ENCODE measurements around the gene MYL7.
A peak's percentile ranks its signal among the peaks of the same experiment; 100 is the strongest.

The MYL7 gene

GRCh38 chr7:44150966-44151941 lies 10.1 kb upstream of the MYL7 start:
- DNase-seq (ENCODE audit: low spot score) (no peak), FAIRE-seq (peak; percentile 73)

DNA sequence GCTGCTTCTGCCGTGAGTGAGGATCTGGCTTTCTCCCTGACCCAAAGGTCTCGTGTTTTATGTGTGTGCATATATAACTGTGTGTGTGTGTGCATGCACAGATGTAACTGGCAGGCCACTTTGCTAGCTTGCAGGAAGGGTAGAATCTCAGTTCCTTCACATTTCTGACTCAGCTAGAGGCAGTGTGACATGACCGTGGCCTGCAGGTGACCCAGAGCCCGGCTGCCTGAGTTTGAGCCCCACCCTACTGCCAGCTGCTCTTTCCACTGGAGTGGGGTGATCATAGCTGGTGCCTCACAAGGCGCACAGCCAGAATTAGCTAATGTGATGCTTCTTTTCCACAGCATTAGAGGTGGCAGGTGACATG lies 9.3 kb upstream of the MYL7 start:
- FAIRE-seq (peak; percentile 48), DNase-seq (ENCODE audit: low spot score) (no peak)

GRCh38 chr7:44149571-44150465 lies 8.7 kb upstream of the MYL7 start:
- FAIRE-seq: peak; percentile 61
- no peak for DNase-seq (ENCODE audit: low spot score)

DNA sequence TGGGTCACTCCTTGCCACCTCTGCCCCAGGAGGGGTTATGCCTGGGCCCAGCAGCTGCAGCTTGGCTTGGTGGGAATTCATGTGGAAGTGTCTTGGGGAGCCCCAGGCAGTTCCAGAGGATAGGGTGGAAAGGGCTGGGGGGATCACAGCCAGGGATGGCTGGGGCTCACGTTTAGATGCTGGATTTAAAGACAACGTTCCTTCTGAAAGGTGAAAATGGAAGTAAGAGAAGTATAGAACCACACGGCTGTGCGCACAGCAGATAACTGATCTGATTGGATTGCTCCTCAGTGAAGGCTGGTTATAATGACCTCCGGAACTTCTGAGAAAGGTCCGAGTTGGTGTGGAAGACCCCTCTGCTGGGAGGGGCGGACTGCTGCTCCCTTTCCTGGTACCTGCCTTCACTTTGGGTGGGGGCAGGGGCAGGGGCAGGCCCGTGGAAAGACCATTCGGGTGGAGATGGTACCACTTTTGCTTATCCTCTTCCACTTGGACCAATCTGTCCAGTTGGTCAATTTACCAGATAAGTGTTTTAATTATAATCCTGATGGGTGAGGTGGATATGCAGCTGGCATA lies 7.9 kb upstream of the MYL7 start:
- no peak for FAIRE-seq
- no peak for DNase-seq (ENCODE audit: low spot score)

DNA sequence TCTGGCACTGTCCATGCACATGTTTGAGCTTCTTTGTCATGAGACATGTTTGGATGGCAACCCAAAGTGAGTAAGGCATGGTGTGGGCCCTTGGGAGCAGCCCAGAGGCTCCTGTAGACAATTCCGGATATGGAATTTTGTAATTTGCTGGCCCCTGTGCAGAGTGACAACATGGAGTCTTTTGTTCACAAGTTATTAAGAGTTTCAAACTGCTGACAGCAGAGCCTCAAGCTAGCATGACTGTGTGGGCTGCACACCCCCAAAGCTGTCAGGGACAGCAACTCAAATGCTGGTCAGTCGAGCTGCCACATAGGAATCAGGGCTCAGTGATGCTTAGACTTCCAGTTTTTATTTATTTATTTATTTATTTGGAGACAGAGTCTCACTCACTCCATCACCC lies 7.0 kb upstream of the MYL7 start:
- DNase-seq (ENCODE audit: low spot score): no peak
- FAIRE-seq: no peak

DNA sequence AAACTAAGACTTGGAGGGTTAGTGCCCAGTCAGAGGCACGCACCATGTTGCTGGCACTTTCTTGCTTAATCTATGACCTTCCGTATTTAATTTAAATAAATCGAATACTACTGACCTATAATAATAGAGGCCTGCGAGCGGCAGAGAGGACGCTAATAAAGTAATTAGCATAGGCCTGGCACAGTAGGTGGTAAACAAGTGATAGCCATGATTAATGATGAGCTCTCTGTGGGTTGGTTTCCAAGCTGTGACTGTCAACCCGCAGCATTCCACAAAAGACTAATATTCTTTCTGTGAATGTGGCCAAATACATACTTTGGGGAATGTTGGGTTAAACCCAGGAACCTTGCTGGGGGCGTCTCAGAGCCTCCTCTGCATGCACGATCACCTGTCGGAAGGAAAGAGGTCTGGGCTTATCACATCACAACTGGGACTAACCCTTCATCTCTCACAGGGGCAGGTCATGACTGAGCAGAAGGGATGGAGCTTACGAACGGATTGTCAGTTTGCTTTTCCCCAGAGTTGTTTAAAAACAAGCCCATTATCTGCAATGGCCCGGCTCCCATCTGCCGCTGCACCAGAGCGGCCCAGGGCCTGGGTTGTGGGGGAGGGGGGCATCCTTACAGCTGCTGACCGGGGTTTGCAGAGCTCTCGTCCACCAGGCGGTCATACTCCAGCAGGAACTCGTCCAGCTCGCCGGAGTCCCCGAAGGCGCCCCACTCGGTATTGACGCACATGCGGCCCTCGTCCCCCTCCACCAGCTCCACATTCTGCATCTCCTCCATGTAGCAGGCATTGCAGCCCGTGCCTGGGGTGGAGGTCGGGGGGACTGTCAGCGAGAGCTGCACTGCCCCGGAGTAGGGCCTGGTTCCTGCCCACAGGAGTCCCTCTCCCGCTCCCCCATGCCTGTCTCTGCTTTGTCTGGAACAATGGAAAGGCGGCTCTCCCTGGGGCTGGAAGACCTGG lies 6.2 kb upstream of the MYL7 start:
- DNase-seq (ENCODE audit: low spot score) (no peak), FAIRE-seq (peak; percentile 37)

DNA sequence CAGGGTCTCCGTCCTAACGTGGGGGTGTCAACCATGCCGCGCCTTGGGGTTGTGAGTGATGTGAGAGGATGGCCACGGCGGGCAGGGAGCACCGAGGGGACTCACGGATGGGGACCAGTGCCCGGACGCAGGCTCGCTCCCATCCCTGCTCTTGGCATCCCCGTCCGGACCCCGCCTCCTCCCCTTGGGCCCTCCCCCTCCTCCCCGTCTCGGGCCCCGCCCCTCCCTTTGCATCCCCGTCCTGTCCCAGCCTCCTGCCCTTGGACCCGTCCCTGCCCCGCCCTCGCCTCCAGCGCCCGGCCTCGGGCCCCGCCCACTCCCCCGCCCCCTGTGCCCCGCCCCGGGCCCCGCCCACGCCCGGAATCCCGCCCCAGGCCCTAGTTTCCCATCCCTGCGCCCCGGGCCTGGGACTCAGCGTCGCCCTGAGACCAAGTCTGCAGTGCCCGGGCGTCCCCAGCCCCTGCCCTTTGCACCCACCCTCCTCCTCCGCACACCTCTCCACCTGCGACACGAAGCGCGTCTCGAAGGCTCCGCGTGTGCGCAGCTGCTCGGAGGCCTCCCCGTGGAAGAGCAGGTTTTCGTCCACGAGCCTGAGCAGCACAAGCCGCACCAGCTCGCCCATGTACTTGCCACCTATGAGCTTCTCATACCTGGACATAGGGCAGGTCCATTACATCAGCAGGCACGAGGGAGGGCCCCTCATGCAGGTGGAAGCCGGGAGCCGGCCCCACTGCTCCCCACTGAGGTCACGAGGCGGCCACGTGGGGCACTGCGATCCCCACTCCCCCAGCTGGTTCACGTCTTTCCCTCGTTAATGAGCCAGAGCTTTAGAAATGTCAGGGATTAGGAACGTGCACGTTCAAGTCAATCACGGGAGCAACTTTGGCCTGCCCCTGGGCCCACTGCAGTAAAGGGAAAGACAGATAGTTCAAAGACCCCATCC lies 5.1 kb upstream of the MYL7 start:
- peak; percentile 50 for DNase-seq (ENCODE audit: low spot score)
- FAIRE-seq: no peak

DNA sequence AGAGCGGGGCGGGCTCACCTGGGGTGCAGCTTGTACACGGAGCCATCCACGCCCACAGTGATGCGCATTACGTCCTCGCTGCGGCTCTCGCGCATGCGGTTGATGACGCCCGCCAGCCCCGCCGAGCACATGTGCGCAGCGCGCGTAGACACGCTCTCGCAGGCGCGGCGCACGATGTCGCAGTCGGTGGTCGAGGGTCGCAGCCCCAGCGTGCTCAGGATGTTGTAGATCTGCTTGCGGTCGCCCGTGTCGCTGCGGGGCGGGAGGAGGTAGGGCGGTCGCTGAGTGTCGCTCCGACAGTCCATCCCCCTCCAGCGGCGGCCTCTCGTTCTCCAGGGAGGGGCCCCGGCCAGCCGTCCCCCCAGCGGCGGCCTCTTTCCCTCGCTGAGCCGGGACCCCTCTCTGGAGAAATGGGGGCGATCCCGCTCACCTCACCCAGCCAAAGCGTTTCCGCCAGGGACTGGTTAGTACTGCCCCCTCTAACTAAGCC lies 4.4 kb upstream of the MYL7 start:
- DNase-seq (ENCODE audit: low spot score) (no peak), FAIRE-seq (peak; percentile 87)

GRCh38 chr7:44144968-44145478 lies 3.9 kb upstream of the MYL7 start:
- DNase-seq (ENCODE audit: low spot score): no peak
- FAIRE-seq: no peak

DNA sequence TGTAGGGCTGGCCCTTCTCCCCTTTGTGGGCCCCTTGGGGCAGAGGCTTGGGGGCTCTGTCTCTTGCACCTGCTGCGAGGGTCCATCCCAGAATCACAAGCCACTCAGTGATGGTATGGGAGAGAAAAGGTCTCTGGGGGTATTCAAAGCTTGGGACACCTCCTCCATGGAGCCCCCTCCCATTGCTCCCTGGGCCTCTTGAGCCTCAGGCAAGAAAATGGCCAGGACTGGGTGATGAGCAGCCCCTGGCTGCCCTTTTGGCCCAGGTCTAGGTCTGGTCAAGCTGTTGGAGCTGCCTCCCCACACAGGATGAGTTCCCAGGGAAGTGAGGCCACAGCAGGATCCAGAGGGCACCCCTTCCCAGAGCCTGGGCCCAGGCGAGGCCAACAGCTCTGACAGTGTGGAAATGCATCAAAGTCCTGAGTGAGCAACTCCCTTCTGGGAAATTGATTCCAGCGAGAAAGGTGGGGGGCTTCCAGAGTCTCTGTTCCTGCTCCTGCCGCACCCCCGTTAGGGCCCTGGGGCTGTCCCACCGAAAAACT lies 3.4 kb upstream of the MYL7 start:
- DNase-seq (ENCODE audit: low spot score) (no peak), FAIRE-seq (no peak)

GRCh38 chr7:44143646-44144250 lies 2.6 kb upstream of the MYL7 start:
- no peak for DNase-seq (ENCODE audit: low spot score)
- FAIRE-seq: no peak

GRCh38 chr7:44142028-44142427 lies 896 bp upstream of the MYL7 start:
- DNase-seq (ENCODE audit: low spot score) (no peak), FAIRE-seq (peak; percentile 61)

DNA sequence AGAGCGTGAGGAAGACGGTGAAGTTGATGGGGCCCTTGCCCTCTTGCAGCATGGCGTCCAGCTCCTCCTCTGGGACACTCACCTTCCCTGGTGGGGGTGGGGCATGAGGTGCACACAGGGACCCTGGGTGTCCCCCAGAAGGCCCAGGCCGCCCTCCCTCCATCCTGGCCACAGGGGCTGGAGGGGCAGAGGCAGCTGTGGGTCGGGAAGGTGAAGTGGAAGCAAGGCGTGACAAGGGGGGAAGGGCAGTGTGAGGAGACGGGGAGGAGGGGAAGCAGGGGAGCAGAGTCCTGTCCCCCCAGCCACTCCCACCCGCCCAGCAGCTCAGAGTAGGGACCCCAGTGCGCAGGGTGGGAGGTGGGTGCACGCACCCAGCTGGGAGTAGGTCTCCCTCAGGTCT lies 791 bp downstream of the MYL7 start:
- FAIRE-seq: no peak

DNA sequence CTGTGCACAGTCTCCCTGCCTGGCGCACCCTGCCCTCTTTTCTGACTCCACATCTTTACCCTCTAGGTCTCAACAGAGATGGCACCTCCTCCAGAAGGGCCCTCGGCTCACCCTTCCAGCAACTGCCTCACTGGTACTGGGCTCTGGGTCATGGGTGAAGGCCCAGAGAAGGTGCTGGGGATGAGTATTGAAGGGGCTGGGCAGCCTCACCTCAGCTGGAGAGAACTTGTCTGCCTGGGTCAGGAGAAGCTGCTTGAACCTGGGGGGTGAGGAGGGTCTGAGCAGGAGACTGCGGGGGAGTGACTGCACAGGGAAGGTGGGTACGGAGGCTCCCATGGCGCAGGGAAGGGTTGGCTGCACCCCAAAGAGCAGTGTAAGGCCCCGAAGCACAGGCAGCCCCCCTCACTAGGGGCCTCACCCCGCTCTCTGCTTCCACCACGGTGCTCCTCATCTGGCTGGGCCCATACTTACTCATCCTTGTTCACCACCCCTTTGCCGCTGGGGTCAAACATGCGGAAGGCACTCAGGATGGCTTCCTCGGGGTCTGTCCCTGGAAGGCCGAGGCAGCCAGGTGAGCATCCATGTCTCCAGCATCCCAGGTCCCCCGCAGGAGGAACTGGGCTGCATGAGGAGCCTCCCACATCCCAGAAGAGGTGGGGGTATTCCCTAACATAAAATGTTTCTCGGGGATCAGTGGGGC lies 1.7 kb downstream of the MYL7 start:
- peak; percentile 70 for FAIRE-seq
- DNase-seq (ENCODE audit: low spot score): no peak

More for the DNA sequence above, 791 bp downstream of the MYL7 start:
- no peak for DNase-seq (ENCODE audit: low spot score)

GRCh38 chr7:44138698-44139097 lies 2.4 kb downstream of the MYL7 start:
- peak; percentile 30 for FAIRE-seq
- DNase-seq (ENCODE audit: low spot score): no peak

DNA sequence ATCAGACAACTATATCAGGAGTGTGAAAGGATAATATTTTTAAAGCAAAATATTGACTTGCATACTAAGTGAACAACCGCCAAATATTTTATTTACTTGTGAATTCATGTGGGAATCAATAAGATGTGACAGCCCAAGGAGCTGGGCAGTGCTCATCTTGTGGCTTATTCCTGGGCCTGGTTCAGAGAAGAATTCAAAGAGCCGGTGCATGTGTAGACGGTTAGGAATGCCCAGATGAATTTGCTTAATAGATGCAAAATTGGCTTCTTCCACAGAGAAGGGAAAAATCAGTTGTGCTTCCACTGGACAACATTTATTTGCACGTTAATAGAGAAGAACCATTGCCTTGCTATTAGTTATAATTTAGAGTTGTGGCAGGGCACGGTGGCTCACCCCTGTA lies 4.4 kb downstream of the MYL7 start:
- FAIRE-seq (no peak), DNase-seq (ENCODE audit: low spot score) (no peak)

DNA sequence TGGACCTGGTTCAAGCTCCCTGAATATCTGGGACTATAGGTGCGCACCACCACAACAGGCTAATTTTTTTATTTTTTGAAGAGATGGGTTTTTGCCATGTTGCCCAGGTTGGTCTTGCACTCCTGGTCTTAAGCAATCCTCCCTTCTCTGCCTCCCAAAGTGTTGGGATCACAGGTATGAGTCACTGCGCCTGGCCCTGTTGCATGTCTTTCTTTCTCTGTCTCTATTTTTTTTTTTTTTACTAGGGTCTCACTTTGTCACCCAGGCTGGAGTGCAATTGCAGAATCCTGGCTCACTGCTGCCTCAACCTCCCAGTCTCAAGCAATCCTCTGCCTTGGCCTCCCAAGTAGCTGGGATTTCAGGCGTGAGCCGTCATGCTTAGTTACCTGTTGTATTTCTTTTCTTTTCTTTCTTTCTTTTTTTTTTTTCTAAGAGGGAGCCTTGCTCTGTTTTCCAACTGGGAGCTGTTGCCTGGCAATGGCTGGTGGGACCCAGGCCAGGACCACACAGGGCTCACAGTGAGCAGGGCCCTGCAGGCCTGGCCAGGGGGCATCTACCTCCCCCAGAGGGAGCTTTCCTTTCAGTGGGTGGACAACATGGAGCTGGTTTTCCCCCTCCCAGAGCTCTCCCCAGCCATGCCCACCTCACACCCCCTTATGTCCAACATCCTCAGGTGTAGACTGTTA lies 6.0 kb downstream of the MYL7 start:
- DNase-seq (ENCODE audit: low spot score) (no peak), FAIRE-seq (no peak)

Data from urothelium cell line (cell line).